CD4-positive, alpha-beta T cell treated with Interleukin-1 beta for 1 hour (primary cell): Measurements from ENCODE around the gene NAIF1.

Experiments
- DNase-seq, 2 donors: peaks; one replicate each; pipeline ENCODE4 v3.0.0-alpha.2; 2020 to 2022

The NAIF1 gene

GRCh38 chr9:128101690-128102089 is 34.6 kb upstream of the NAIF1 start:
- DNase-seq, result no peak

- DNase-seq, result no peak
Observed at GRCh38 chr9:128101231-128101661, 34.1 kb upstream of the NAIF1 start.

GRCh38 chr9:128100581-128100980 is 33.5 kb upstream of the NAIF1 start:
- DNase-seq, result no peak

DNA sequence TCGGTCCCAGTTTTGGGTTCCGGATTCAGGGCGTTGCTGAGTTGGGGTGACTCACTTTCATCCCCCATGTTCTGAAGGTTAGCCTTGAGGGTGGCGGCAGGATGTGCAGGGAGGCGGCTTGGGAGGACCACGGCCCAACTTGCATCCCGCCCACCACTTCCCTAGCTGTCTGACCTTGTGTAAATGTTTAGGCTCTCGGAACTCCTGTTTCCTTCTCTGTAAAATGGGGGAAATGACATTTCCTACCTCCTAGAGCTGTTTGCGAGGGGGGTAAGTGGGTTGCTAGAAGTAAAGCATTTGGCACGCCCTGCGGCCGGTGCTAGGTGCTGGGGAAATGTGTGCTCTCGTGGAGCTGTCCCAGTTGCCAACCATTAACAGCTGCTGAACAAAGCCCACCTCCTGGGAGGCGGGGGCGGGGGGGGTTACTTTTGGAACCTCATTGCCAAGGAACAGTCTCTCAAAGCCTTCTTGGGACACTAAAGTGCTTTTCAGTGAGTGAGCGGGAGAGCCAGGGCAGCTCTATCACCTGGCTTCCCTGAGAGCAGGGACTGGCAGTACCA is 32.9 kb upstream of the NAIF1 start:
- no peak for DNase-seq

DNA sequence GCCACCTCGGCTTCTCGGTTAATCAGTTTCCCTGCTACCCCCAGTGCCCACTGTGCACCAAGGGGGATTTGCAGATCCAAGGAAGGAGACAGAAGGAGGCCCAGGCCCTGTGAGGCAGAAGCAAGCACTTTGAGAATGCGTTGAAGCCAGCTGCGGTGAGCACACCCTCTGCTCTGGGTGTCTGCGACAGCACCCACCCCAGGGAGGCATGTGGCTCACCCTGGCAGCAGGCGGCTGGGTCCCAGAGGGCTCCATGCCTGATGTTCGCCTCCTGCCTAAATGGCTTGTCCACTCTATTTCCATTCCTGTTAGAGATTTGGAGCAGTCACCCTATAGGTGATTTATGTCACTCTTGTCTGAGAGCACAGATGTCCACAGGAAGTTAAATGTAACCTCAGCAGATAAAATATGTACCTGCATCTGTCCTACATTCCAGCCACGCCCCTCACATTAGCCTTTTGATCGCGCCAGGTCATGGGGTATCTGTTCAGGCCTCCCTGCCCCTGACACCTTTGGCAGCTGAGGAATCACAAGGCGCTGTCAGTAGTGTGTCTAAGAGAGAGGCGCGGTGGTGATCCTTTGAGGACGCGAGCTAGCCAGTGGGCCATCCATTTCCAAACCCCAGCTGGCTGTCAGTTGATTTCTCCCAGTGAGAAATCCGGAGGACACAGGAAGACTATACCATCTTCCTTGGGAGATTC is 32.3 kb upstream of the NAIF1 start:
- DNase-seq, result no peak

GRCh38 chr9:128098297-128099230 is 31.4 kb upstream of the NAIF1 start:
- peak; percentile 47 to 83 for DNase-seq

DNA sequence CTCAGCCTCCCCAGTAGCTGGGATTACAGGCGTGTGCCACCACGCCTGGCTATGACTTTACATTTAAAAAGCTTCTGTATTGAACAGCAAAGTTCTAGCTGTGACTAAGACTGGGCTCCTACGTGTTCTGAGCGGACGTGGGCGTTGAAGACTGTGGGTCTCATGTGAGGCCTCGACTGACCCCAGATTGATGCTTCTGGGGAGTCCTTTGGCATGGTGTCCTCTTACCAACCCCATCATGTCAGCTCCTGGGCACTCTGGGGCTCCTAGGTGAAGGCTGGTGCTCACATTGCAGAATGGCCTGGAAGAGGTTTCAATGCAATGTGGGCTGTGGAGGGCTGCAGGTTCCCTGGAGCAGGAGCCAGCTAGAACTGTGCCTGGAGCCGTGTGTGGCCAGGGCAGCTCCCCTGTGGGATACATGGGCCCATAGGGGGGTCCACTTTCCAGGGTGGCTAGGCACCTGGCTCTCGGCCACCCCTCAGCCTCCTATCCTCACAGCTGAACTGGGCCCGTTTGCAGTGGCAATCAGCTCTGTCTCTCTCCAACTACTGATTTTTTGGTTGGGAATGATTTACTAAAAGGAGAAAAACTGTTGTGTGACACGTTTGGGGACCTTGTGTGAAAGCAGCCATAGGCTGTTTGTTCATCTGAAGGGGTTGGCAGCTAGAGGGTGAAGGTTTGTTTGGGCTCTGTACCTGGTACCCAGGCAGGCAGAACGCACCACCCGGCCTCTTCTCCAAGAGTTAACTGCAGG is 30.6 kb upstream of the NAIF1 start:
- no peak for DNase-seq

GRCh38 chr9:128096616-128097536 is 29.8 kb upstream of the NAIF1 start:
- no peak for DNase-seq

GRCh38 chr9:128094950-128095544 is 27.9 kb upstream of the NAIF1 start:
- DNase-seq, result no peak

DNA sequence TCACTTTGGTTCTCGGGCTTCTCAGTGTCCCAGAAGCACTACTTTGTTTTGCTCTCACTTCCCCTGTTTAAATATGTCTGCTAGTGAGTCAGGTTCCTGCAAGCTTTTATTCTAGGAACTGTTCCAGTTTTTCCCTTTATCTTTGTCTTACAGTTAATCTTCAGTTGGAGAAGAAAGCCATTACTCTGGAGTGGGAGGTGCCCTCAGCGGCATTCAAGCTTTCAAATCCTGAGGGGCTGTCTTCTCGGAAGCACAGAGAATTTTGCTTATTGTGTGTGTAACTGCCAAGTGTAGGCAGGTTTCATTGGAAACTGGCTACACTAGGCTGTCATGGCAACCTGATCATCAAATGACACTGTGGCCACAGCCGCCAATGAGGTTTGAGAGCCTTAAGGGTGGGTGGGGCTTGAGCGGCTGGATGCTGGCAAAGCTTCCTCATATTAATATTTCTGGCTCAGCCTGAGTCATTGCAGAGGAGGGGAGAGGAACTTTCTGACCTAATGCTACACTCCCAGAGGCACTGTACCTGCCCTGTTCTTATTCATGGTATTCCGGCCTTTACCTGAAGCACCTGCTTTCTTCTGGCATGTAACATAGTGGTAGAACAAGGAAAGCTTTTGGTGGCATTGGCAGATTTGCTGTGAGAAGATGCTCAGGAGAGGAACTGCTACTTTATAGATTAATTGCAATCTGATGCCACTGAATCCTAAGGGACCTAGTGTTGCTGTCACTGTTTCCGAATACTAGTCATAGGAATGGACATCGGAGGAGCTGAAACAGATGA is 27.2 kb upstream of the NAIF1 start:
- DNase-seq, result peak; percentile 72 to 87

DNA sequence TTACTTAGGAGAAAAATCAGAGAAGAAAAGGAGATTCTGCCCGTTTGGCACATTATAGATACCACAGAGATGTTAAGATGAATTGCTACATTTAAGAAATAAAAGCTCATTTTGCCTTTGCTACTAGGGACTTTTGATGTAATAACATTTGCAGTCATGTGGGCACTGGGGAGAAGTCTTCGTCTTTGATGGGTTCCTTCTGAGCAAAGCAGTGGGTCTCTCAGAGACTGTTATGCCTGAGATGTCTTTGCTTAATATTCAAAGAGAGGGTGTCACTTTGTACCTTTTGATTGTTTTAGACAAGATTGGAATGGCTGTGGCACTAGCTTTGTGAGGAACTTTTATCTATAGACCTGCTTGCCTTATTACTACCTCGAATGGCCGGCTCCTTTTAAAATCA is 25.9 kb upstream of the NAIF1 start:
- DNase-seq, result peak; percentile 21 to 26

- DNase-seq, result no peak
Observed at GRCh38 chr9:128092199-128092977, 25.3 kb upstream of the NAIF1 start.

DNA sequence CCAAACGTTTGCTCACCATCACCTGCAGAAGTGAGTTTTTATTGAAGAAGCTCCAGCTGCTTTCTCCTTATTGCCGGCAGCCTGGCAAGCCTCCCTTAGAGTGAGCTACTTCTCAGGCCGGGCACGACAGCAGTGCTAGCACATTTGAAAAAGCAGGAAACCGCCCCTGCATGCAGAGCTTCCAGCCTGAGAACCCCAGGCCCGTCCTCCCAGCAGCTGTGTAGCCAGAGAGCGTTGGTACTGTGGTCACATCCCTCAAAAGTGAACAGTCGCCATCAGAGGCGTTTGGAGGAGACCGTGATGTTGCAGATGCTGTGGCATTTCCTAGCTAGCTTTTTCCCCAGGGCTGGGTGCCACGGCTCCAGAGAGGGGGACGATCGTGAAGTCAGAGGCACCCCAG is 24.5 kb upstream of the NAIF1 start:
- no peak for DNase-seq

DNA sequence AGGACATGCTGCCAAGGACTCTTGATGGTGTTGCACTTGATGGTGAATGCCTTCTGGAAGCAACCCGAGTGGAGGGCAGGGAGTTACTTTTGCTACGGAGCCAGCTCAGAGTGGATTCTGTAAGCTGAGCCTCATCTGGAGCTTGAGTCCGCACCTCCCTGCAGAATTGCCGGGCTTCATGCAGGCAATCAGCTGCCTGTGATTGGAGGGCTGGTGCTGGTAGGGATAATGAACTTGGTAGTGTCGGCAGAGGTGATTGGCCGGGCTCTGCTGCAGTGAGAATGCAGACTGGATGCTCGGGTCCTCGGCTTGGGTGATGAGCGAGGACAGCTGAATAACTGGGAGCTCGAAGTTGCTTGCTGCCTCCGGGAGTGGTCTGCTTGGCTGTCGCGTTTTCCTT is 24.0 kb upstream of the NAIF1 start:
- DNase-seq, result no peak

- DNase-seq, result no peak
Observed at GRCh38 chr9:128089299-128089698, 22.2 kb upstream of the NAIF1 start.

DNA sequence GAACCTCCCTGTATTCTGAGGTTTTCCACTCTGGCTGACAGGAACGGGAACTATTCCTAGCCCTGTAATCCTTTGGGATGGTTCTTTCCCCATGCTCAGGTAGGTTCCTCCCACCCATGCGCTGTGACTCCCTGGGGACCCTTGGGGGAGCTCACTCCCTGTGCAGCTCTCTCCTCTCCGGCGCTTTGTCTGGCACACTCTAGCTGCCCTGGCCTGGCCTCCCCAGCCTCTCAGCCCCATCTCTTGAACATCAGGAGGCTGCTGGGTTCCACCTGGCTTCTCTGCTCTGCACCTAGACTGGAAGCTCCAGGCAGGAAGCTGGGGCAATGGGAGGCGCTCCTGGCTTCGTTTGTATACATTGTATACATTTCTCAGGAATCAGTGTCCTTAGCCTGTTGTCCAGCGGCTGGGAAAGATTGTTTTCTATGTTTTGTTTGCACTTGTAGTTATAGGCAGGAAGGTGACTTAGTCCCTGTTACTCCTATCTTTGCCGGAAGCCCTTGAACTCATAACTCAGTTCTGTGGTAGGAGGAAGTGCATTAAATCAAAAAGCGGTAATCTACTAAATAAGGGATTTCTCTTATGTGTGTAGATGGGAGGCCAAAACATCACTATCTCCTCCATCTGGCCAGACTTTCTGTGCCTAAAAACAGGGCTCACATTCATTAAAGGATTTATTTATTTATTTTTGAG is 21.3 kb upstream of the NAIF1 start:
- DNase-seq, result peak in 1 of 2 donors; percentile 22

GRCh38 chr9:128087262-128087661 is 20.1 kb upstream of the NAIF1 start:
- no peak for DNase-seq

DNA sequence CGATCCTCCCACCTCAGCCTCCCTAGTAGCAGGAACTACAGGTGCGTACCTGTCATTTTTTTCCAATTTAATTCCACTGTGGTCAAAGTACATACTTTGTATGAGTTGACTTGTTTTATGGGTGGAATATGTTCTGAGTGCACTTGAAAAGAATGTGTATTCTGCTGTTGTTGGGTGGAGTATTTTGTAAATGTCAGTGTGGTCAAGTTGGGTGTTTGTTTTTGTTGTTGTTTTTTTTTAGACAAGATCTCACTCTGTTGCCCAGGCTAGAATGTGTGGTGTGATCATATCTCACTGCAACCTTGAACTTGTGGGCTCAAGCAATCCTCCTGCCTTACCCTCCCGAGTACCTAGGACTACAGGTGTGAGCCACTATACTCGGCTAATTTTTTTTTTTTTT is 18.8 kb upstream of the NAIF1 start:
- no peak for DNase-seq

DNA sequence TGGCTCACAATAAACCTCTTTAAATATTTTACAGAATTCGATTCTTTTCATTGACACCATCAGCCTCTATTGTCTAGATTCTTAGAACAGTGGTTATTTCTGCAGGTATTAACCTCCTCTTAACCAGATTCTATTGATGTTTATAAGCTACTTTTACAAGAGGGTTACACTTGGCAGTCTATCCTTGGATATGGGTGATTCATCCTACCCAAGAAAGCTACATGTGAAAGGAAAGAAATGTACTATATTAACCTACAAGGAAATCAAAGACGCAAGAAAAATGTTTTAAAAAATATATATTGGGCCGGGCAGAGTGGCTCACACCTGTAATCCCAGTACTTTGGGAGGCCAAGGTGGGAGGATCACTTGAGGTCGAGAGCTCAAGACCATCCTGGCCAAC is 17.6 kb upstream of the NAIF1 start:
- DNase-seq, result no peak
